KG1 (cell line): ENCODE measurements around the gene UVRAG.
A peak's percentile ranks its signal among the peaks of the same experiment; 100 is the strongest.

Experiments used
- DNase-seq: peaks from one replicate; lab custom pipeline; 2025; lab: John Stamatoyannopoulos, UW

The UVRAG gene

GRCh38 chr11:75784085-75784478 is 30.9 kb upstream of the UVRAG start:
- no peak for DNase-seq

GRCh38 chr11:75784506-75784905 is 30.5 kb upstream of the UVRAG start:
- no peak for DNase-seq

GRCh38 chr11:75785187-75785586 is 29.8 kb upstream of the UVRAG start:
- DNase-seq: no peak

- DNase-seq: no peak
These were observed 28.8 kb upstream of the UVRAG start for GRCh38 chr11:75786101-75786736.

GRCh38 chr11:75789521-75789920 is 25.5 kb upstream of the UVRAG start:
- DNase-seq: no peak

- DNase-seq: no peak
These were observed 24.0 kb upstream of the UVRAG start for GRCh38 chr11:75790986-75791385.

- DNase-seq: no peak
These were observed 22.8 kb upstream of the UVRAG start for GRCh38 chr11:75792127-75792731.

- DNase-seq: no peak
These were observed 21.8 kb upstream of the UVRAG start for GRCh38 chr11:75792997-75793800.

GRCh38 chr11:75793966-75794365 is 21.0 kb upstream of the UVRAG start:
- DNase-seq: no peak

GRCh38 chr11:75795276-75796090 is 19.5 kb upstream of the UVRAG start:
- DNase-seq: no peak

GRCh38 chr11:75796091-75796435 is 18.9 kb upstream of the UVRAG start:
- DNase-seq: no peak

GRCh38 chr11:75797116-75797515 is 17.9 kb upstream of the UVRAG start:
- DNase-seq: no peak

- DNase-seq: no peak
These were observed 17.2 kb upstream of the UVRAG start for GRCh38 chr11:75797792-75798191.

- no peak for DNase-seq
These were observed 14.8 kb upstream of the UVRAG start for GRCh38 chr11:75800136-75800675.

GRCh38 chr11:75800728-75801361 is 14.2 kb upstream of the UVRAG start:
- no peak for DNase-seq

- DNase-seq: no peak
These were observed 13.5 kb upstream of the UVRAG start for GRCh38 chr11:75801362-75802020.

GRCh38 chr11:75802021-75802912 is 12.7 kb upstream of the UVRAG start:
- no peak for DNase-seq

GRCh38 chr11:75802913-75803820 is 11.8 kb upstream of the UVRAG start:
- DNase-seq: peak; percentile 79

- DNase-seq: no peak
These were observed 5.9 kb upstream of the UVRAG start for GRCh38 chr11:75809111-75809510.
